Measurements from ENCODE around the gene RASL10A.

Gene RASL10A

GRCh38 chr22:29310863-29311339 lies 4.6 kb downstream of the RASL10A start:
- peak; percentile 84 for DNase-seq
- TF ChIP-seq CTCF (IDR thresholded peaks at IDR 0.05), result no peak

GRCh38 chr22:29310065-29310862 lies 5.2 kb downstream of the RASL10A start:
- Mint-ChIP-seq H3K4me3 (no peak overlapping the region), H3K4me1 (peaks cover 31% of the 10 kb centered on the region), H3K36me3 (ENCODE audit: low read depth) (no peaks in the 10 kb centered on the region), H3K9me3 (peaks cover 6% of the 10 kb centered on the region), H3K27me3 (ENCODE audit: low read depth, poor library complexity) (peaks cover 30% of the 10 kb centered on the region), H3K27ac (no peak overlapping the region)
- no peak for TF ChIP-seq CTCF (IDR thresholded peaks at IDR 0.05)
- DNase-seq, result no peak

More at GRCh38 chr22:29310863-29311339, 4.6 kb downstream of the RASL10A start:
- no peaks in the 10 kb centered on the region for H3K36me3 Mint-ChIP-seq (ENCODE audit: low read depth)
- H3K4me3 Mint-ChIP-seq, result no peak overlapping the region
- H3K27ac Mint-ChIP-seq, result no peak overlapping the region
- H3K9me3 Mint-ChIP-seq, result peaks cover 6% of the 10 kb centered on the region
- peaks cover 29% of the 10 kb centered on the region for H3K4me1 Mint-ChIP-seq
- H3K27me3 Mint-ChIP-seq (ENCODE audit: low read depth, poor library complexity), result peaks cover 34% of the 10 kb centered on the region

- Mint-ChIP-seq H3K9me3 (peaks cover 5% of the 10 kb centered on the region), H3K36me3 (ENCODE audit: low read depth) (no peaks in the 10 kb centered on the region), H3K4me3 (no peak overlapping the region), H3K27ac (no peak overlapping the region), H3K27me3 (ENCODE audit: low read depth, poor library complexity) (peaks cover 26% of the 10 kb centered on the region), H3K4me1 (peaks cover 31% of the 10 kb centered on the region)
- DNase-seq, result no peak
- TF ChIP-seq CTCF (IDR thresholded peaks at IDR 0.05), result no peak
Observed at GRCh38 chr22:29309332-29310064, 6.0 kb downstream of the RASL10A start.

GRCh38 chr22:29308791-29309262 lies 6.7 kb downstream of the RASL10A start:
- TF ChIP-seq CTCF (IDR thresholded peaks at IDR 0.05), result no peak
- Mint-ChIP-seq H3K36me3 (ENCODE audit: low read depth) (no peaks in the 10 kb centered on the region), H3K27me3 (ENCODE audit: low read depth, poor library complexity) (peaks cover 19% of the 10 kb centered on the region), H3K27ac (no peak overlapping the region), H3K9me3 (no peaks in the 10 kb centered on the region), H3K4me3 (peak overlapping the region; percentile 30), H3K4me1 (peaks cover 26% of the 10 kb centered on the region)
- no peak for DNase-seq

GRCh38 chr22:29308148-29308790 lies 7.2 kb downstream of the RASL10A start:
- H3K9me3 Mint-ChIP-seq, result no peaks in the 10 kb centered on the region
- H3K27ac Mint-ChIP-seq, result no peak overlapping the region
- peak overlapping the region; percentile 30 for H3K4me3 Mint-ChIP-seq

More at GRCh38 chr22:29308148-29308790, 7.2 kb downstream of the RASL10A start:
- Mint-ChIP-seq H3K27me3 (ENCODE audit: low read depth, poor library complexity) (peaks cover 13% of the 10 kb centered on the region), H3K4me1 (peaks cover 24% of the 10 kb centered on the region), H3K36me3 (ENCODE audit: low read depth) (no peaks in the 10 kb centered on the region)
- no peak for DNase-seq
- no peak for TF ChIP-seq CTCF (IDR thresholded peaks at IDR 0.05)
